Brain pericyte (primary cell): Measurements from ENCODE around the gene DLG2.

ENCODE experiments used
- DNase-seq: peaks from one replicate; pipeline ENCODE4 v3.0.0-alpha.2; 2012; ENCODE audit warnings: low read depth, low spot score

DLG2 gene

GRCh38 chr11:83649528-83649855, 1977.7 kb downstream of the DLG2 start:
- no peak for DNase-seq

- no peak for DNase-seq
Measured at GRCh38 chr11:83648610-83649527, 1978.3 kb downstream of the DLG2 start.

- DNase-seq = no peak
Measured at GRCh38 chr11:83645561-83645960, 1981.6 kb downstream of the DLG2 start.

GRCh38 chr11:83643115-83643514, 1984.0 kb downstream of the DLG2 start:
- DNase-seq = no peak

GRCh38 chr11:83642500-83642899, 1984.6 kb downstream of the DLG2 start:
- DNase-seq = no peak

- no peak for DNase-seq
Measured at GRCh38 chr11:83641511-83641910, 1985.6 kb downstream of the DLG2 start.

GRCh38 chr11:83639995-83640758, 1987.0 kb downstream of the DLG2 start:
- no peak for DNase-seq

GRCh38 chr11:83635166-83635565, 1992.0 kb downstream of the DLG2 start:
- DNase-seq = no peak

GRCh38 chr11:83630211-83630610, 1996.9 kb downstream of the DLG2 start:
- DNase-seq = no peak

- no peak for DNase-seq
Measured at GRCh38 chr11:83629775-83630174, 1997.4 kb downstream of the DLG2 start.

GRCh38 chr11:83628622-83629355, 1998.4 kb downstream of the DLG2 start:
- no peak for DNase-seq

GRCh38 chr11:83625336-83625735, 2001.8 kb downstream of the DLG2 start:
- no peak for DNase-seq

GRCh38 chr11:83617671-83618070, 2009.5 kb downstream of the DLG2 start:
- no peak for DNase-seq

- DNase-seq = no peak
Measured at GRCh38 chr11:83613767-83614121, 2013.4 kb downstream of the DLG2 start.

- no peak for DNase-seq
Measured at GRCh38 chr11:83612891-83613766, 2014.0 kb downstream of the DLG2 start.

- no peak for DNase-seq
Measured at GRCh38 chr11:83611600-83611999, 2015.5 kb downstream of the DLG2 start.

- no peak for DNase-seq
Measured at GRCh38 chr11:83611031-83611430, 2016.1 kb downstream of the DLG2 start.

GRCh38 chr11:83609191-83609590, 2018.0 kb downstream of the DLG2 start:
- no peak for DNase-seq

- DNase-seq = no peak
Measured at GRCh38 chr11:83608571-83608970, 2018.6 kb downstream of the DLG2 start.

- no peak for DNase-seq
Measured at GRCh38 chr11:83601914-83602527, 2025.1 kb downstream of the DLG2 start.
